ENCODE results near the gene MUC20. TPM values are rescaled to one million over a fixed set of nuclear protein-coding genes. Genes with fewer than 3 reads are reported as not detected.

The MUC20 gene
- total RNA-seq, 1 donor from 2014 or later = 0.17 TPM

DNA sequence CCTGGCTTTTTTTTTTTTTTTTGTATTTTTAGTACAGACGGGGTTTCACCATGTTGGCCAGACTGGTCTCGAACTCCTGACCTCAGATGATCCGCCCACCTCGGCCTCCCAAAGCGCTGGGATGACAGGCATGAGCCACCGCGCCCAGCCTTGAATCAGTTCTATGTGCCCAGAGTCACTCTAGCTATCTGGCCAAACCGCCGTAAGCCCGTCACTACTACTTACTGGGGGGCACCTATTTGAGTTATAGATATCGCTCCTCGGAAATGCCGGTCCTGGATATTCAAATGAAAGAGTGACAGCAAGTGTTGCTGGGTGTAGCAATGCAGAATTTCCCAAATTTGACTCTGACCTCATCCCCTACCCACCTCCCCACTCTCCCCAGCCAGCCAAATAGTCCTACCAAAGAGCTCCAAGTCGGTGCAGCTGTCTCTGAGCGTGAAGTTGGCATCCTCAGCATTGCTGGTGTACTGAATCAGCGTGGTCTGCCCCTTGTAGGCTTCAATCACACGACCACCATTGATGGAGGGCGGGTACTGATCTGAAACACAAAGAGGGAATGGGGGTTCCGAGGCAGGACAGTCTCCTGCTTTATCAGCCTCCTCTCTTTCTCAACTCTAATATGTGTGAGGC, 38.1 kb downstream of the MUC20 start:
- Histone ChIP-seq H3F3A (ENCODE audit: low read depth) (no peaks in the 10 kb centered on the region), H2AFZ (replicated peaks) (no peak overlapping the region), H3K79me2 (ENCODE audit: low read depth) (no peaks in the 10 kb centered on the region), H3K4me2 (no peak overlapping the region), H3K27me3 (no peaks in the 10 kb centered on the region), H4K20me1 (ENCODE audit: low read depth) (no peaks in the 10 kb centered on the region), H3K9me3 (ENCODE audit: low read depth) (no peaks in the 10 kb centered on the region), H3K4me1 (no peaks in the 10 kb centered on the region), H3K4me3 (no peak overlapping the region), H3K36me3 (no peaks in the 10 kb centered on the region), H3K9ac (no peak overlapping the region), H3K27ac (no peak overlapping the region)
- H3K9me3 Mint-ChIP-seq = no peaks in the 10 kb centered on the region
- H3K4me1 Mint-ChIP-seq = peaks cover 8% of the 10 kb centered on the region
- TF ChIP-seq EZH2 (IDR thresholded peaks at IDR 0.05) (no peak), EZH2phosphoT487 (IDR thresholded peaks at IDR 0.05) (no peak)
- no peak overlapping the region for H3K4me3 Mint-ChIP-seq
- no peak overlapping the region for H3K27ac Mint-ChIP-seq
- peaks cover 4% of the 10 kb centered on the region for H3K27me3 Mint-ChIP-seq (ENCODE audit: insufficient read depth, low read depth)
- peaks cover 1% of the 10 kb centered on the region for H3K36me3 Mint-ChIP-seq
- no peak for DNase-seq (ENCODE audit: low spot score)

- Histone ChIP-seq H3K27ac (no peak overlapping the region), H3K27me3 (no peaks in the 10 kb centered on the region), H3K9me3 (ENCODE audit: low read depth) (no peaks in the 10 kb centered on the region), H3K79me2 (ENCODE audit: low read depth) (no peaks in the 10 kb centered on the region), H4K20me1 (ENCODE audit: low read depth) (no peaks in the 10 kb centered on the region), H3K4me3 (no peak overlapping the region), H3K4me1 (no peaks in the 10 kb centered on the region), H3K4me2 (no peak overlapping the region), H3F3A (ENCODE audit: low read depth) (no peaks in the 10 kb centered on the region), H2AFZ (replicated peaks) (no peak overlapping the region), H3K9ac (no peak overlapping the region), H3K36me3 (no peaks in the 10 kb centered on the region)
- Mint-ChIP-seq H3K4me1 (no peaks in the 10 kb centered on the region), H3K9me3 (no peaks in the 10 kb centered on the region), H3K4me3 (no peak overlapping the region), H3K36me3 (no peaks in the 10 kb centered on the region), H3K27me3 (ENCODE audit: insufficient read depth, low read depth) (peaks cover 2% of the 10 kb centered on the region), H3K27ac (peak overlapping the region; percentile 76)
- TF ChIP-seq, protein P1, sequence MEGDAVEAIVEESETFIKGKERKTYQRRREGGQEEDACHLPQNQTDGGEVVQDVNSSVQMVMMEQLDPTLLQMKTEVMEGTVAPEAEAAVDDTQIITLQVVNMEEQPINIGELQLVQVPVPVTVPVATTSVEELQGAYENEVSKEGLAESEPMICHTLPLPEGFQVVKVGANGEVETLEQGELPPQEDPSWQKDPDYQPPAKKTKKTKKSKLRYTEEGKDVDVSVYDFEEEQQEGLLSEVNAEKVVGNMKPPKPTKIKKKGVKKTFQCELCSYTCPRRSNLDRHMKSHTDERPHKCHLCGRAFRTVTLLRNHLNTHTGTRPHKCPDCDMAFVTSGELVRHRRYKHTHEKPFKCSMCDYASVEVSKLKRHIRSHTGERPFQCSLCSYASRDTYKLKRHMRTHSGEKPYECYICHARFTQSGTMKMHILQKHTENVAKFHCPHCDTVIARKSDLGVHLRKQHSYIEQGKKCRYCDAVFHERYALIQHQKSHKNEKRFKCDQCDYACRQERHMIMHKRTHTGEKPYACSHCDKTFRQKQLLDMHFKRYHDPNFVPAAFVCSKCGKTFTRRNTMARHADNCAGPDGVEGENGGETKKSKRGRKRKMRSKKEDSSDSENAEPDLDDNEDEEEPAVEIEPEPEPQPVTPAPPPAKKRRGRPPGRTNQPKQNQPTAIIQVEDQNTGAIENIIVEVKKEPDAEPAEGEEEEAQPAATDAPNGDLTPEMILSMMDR (IDR thresholded peaks at IDR 0.05) = no peak
- TF ChIP-seq EZH2phosphoT487 (IDR thresholded peaks at IDR 0.05) (no peak), EZH2 (IDR thresholded peaks at IDR 0.05) (no peak)
- DNase-seq (ENCODE audit: low spot score) = no peak
These were observed 39.8 kb downstream of the MUC20 start for GRCh38 chr3:195760345-195761122.

- H3K4me3 Mint-ChIP-seq = no peak overlapping the region
- no peak overlapping the region for H3K9ac ChIP-seq
- H3K4me1 Mint-ChIP-seq = no peaks in the 10 kb centered on the region
- no peaks in the 10 kb centered on the region for H3K79me2 ChIP-seq (ENCODE audit: low read depth)
- H3K27me3 Mint-ChIP-seq (ENCODE audit: insufficient read depth, low read depth) = peaks cover 2% of the 10 kb centered on the region
- H3K9me3 ChIP-seq (ENCODE audit: low read depth) = no peaks in the 10 kb centered on the region
- no peaks in the 10 kb centered on the region for H3K4me1 ChIP-seq
- no peak overlapping the region for H3K27ac ChIP-seq
- no peak overlapping the region for H2AFZ ChIP-seq (replicated peaks)
- H3F3A ChIP-seq (ENCODE audit: low read depth) = no peaks in the 10 kb centered on the region
- H3K4me3 ChIP-seq = no peak overlapping the region
- no peak for DNase-seq (ENCODE audit: low spot score)
- H3K27me3 ChIP-seq = no peaks in the 10 kb centered on the region
- H3K4me2 ChIP-seq = no peak overlapping the region
- no peaks in the 10 kb centered on the region for H3K9me3 Mint-ChIP-seq
- H3K27ac Mint-ChIP-seq = no peak overlapping the region
- TF ChIP-seq, protein P1 (IDR thresholded peaks at IDR 0.05) = no peak
- no peak for TF ChIP-seq EZH2 (IDR thresholded peaks at IDR 0.05)
- TF ChIP-seq EZH2phosphoT487 (IDR thresholded peaks at IDR 0.05) = no peak
- H3K36me3 Mint-ChIP-seq = no peaks in the 10 kb centered on the region
- no peaks in the 10 kb centered on the region for H3K36me3 ChIP-seq
- no peaks in the 10 kb centered on the region for H4K20me1 ChIP-seq (ENCODE audit: low read depth)
These were observed 40.4 kb downstream of the MUC20 start for GRCh38 chr3:195761123-195761566.
